Measurements from ENCODE around the gene TXNDC2.

TXNDC2 gene

GRCh38 chr18:9850309-9850708, 35.5 kb upstream of the TXNDC2 start:
- Mint-ChIP-seq H3K4me3 (no peak overlapping the region), H3K27me3 (ENCODE audit: low read depth, poor library complexity) (no peaks in the 10 kb centered on the region), H3K4me1 (peaks cover 17% of the 10 kb centered on the region), H3K27ac (no peak overlapping the region), H3K36me3 (ENCODE audit: low read depth) (no peaks in the 10 kb centered on the region), H3K9me3 (peaks cover 6% of the 10 kb centered on the region)
- TF ChIP-seq CTCF (IDR thresholded peaks at IDR 0.05) = no peak
- DNase-seq = no peak

- Mint-ChIP-seq H3K4me3 (no peak overlapping the region), H3K4me1 (peaks cover 26% of the 10 kb centered on the region)
Observed at GRCh38 chr18:9851511-9851910, 34.3 kb upstream of the TXNDC2 start.

GRCh38 chr18:9852266-9853081, 33.3 kb upstream of the TXNDC2 start:
- Mint-ChIP-seq H3K4me3 (no peak overlapping the region), H3K36me3 (ENCODE audit: low read depth) (no peaks in the 10 kb centered on the region), H3K4me1 (peaks cover 34% of the 10 kb centered on the region), H3K9me3 (peaks cover 6% of the 10 kb centered on the region), H3K27me3 (ENCODE audit: low read depth, poor library complexity) (no peaks in the 10 kb centered on the region), H3K27ac (no peak overlapping the region)
- TF ChIP-seq CTCF (IDR thresholded peaks at IDR 0.05) = no peak
- DNase-seq = no peak

More at GRCh38 chr18:9851511-9851910, 34.3 kb upstream of the TXNDC2 start:
- Mint-ChIP-seq H3K9me3 (peaks cover 6% of the 10 kb centered on the region), H3K27ac (no peak overlapping the region), H3K27me3 (ENCODE audit: low read depth, poor library complexity) (no peaks in the 10 kb centered on the region), H3K36me3 (ENCODE audit: low read depth) (no peaks in the 10 kb centered on the region)
- DNase-seq = no peak
- no peak for TF ChIP-seq CTCF (IDR thresholded peaks at IDR 0.05)

GRCh38 chr18:9854801-9855676, 30.7 kb upstream of the TXNDC2 start:
- Mint-ChIP-seq H3K36me3 (ENCODE audit: low read depth) (peaks cover 4% of the 10 kb centered on the region), H3K27ac (peak overlapping the region; percentile 46), H3K4me3 (no peak overlapping the region), H3K4me1 (peaks cover 22% of the 10 kb centered on the region), H3K27me3 (ENCODE audit: low read depth, poor library complexity) (no peaks in the 10 kb centered on the region), H3K9me3 (peaks cover 6% of the 10 kb centered on the region)
- no peak for TF ChIP-seq CTCF (IDR thresholded peaks at IDR 0.05)
- DNase-seq = no peak

GRCh38 chr18:9855681-9856080, 30.1 kb upstream of the TXNDC2 start:
- no peak for TF ChIP-seq CTCF (IDR thresholded peaks at IDR 0.05)
- no peak overlapping the region for H3K4me3 Mint-ChIP-seq
- H3K27ac Mint-ChIP-seq = peak overlapping the region; percentile 22
- DNase-seq = no peak
- H3K9me3 Mint-ChIP-seq = peaks cover 6% of the 10 kb centered on the region
- peaks cover 22% of the 10 kb centered on the region for H3K4me1 Mint-ChIP-seq
- H3K27me3 Mint-ChIP-seq (ENCODE audit: low read depth, poor library complexity) = no peaks in the 10 kb centered on the region
- peaks cover 4% of the 10 kb centered on the region for H3K36me3 Mint-ChIP-seq (ENCODE audit: low read depth)
